DOHH2 (cell line): ENCODE measurements around the gene BUB3.
A peak's percentile ranks its signal among the peaks of the same experiment; 100 is the strongest.

Experiments used
- H3F3A ChIP-seq: fragments of 200-600 bp; sonication (generic), shearing (Covaris generic); 2 replicates; pipeline ENCODE4 v1.6.0; 2016; ENCODE audit warnings: antibody characterized with exemption, mild to moderate bottlenecking; ENCODE audit not compliant: control insufficient read depth, insufficient read depth
- H3K27ac ChIP-seq: fragments of 200-600 bp; sonication (generic); 2 replicates; pipeline ENCODE4 v1.5.1; 2014; ENCODE audit warnings: low read depth, mild to moderate bottlenecking, low read length, moderate library complexity
- H3K27me3 ChIP-seq: fragments of 200-600 bp; sonication (generic); 2 replicates; pipeline ENCODE4 v1.6.1; 2014; ENCODE audit warnings: mild to moderate bottlenecking, low read length, mixed read lengths; ENCODE audit not compliant: control insufficient read depth
- H3K36me3 ChIP-seq: fragments of 200-600 bp; sonication (generic); 2 replicates; pipeline ENCODE4 v1.6.1; 2014; ENCODE audit warnings: mild to moderate bottlenecking, low read length, moderate library complexity, mixed read lengths; ENCODE audit not compliant: control insufficient read depth
- H3K4me1 ChIP-seq: fragments of 200-600 bp; sonication (generic); 2 replicates; pipeline ENCODE4 v1.6.1; 2014; ENCODE audit warnings: mild to moderate bottlenecking, low read length, mixed read lengths; ENCODE audit not compliant: control insufficient read depth
- H3K4me2 ChIP-seq: fragments of 200-600 bp; sonication (generic); 2 replicates; pipeline ENCODE4 v1.6.0; 2014; ENCODE audit warnings: mild to moderate bottlenecking, low read length, moderate library complexity
- H3K4me3 ChIP-seq: fragments of 200-600 bp; sonication (generic); 2 replicates; pipeline ENCODE4 v1.5.1; 2014; ENCODE audit warnings: mild to moderate bottlenecking, low read length, mixed read lengths
- H3K79me2 ChIP-seq: fragments of 200-600 bp; sonication (generic); 2 replicates; pipeline ENCODE4 v1.6.1; 2014; ENCODE audit warnings: mild to moderate bottlenecking, low read length, mixed read lengths; ENCODE audit not compliant: control insufficient read depth
- H3K9me2 ChIP-seq: fragments of 200-600 bp; sonication (generic); replicated peaks from 2 replicates; pipeline ENCODE4 v1.6.1; 2014; ENCODE audit warnings: mild to moderate bottlenecking, low read length, mixed read lengths; ENCODE audit not compliant: control insufficient read depth
- H3K9me3 ChIP-seq: fragments of 200-600 bp; sonication (generic); 2 replicates; pipeline ENCODE4 v1.6.1; 2014; ENCODE audit warnings: antibody characterized with exemption, low read length, mixed read lengths; ENCODE audit not compliant: control insufficient read depth, insufficient read depth
- H4K20me1 ChIP-seq: fragments of 200-600 bp; sonication (generic); 2 replicates; pipeline ENCODE4 v1.6.0; 2014; ENCODE audit warnings: low read depth, mild to moderate bottlenecking, antibody characterized with exemption, low read length, moderate library complexity; ENCODE audit not compliant: control insufficient read depth, insufficient read depth
- EZH2phosphoT487 ChIP-seq: fragments of 200-600 bp; sonication (generic); IDR thresholded peaks from 2 replicates; pipeline ENCODE4 v1.6.1; 2017; ENCODE audit warnings: borderline replicate concordance, mild to moderate bottlenecking, antibody characterized with exemption, low read length, moderate library complexity, mixed read lengths
- TF ChIP-seq, protein P1 (sequence below): fragments of 200-600 bp; sonication (generic); IDR thresholded peaks from one replicate; pipeline ENCODE4 v1.5.1; 2014; ENCODE audit warnings: antibody characterized with exemption, mild to moderate bottlenecking, low read depth, low read length; ENCODE audit not compliant: poor library complexity, severe bottlenecking

Gene BUB3

GRCh38 chr10:123151737-123152135 is 2.5 kb upstream of the BUB3 start:
- peaks cover 20% of the 10 kb centered on the region for H4K20me1 ChIP-seq
- no peaks in the 10 kb centered on the region for H3K9me3 ChIP-seq
- no peaks in the 10 kb centered on the region for H3K9me2 ChIP-seq
- H3K36me3 ChIP-seq: peaks cover 30% of the 10 kb centered on the region
- H3K27ac ChIP-seq: no peak overlapping the region
- no peak for TF ChIP-seq EZH2phosphoT487
- TF ChIP-seq, protein P1, sequence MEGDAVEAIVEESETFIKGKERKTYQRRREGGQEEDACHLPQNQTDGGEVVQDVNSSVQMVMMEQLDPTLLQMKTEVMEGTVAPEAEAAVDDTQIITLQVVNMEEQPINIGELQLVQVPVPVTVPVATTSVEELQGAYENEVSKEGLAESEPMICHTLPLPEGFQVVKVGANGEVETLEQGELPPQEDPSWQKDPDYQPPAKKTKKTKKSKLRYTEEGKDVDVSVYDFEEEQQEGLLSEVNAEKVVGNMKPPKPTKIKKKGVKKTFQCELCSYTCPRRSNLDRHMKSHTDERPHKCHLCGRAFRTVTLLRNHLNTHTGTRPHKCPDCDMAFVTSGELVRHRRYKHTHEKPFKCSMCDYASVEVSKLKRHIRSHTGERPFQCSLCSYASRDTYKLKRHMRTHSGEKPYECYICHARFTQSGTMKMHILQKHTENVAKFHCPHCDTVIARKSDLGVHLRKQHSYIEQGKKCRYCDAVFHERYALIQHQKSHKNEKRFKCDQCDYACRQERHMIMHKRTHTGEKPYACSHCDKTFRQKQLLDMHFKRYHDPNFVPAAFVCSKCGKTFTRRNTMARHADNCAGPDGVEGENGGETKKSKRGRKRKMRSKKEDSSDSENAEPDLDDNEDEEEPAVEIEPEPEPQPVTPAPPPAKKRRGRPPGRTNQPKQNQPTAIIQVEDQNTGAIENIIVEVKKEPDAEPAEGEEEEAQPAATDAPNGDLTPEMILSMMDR: no peak
- peaks cover 36% of the 10 kb centered on the region for H3K4me1 ChIP-seq
- H3K27me3 ChIP-seq: peaks cover 36% of the 10 kb centered on the region
- H3K4me3 ChIP-seq: peak overlapping the region; percentile 34
- H3K79me2 ChIP-seq: peaks cover 25% of the 10 kb centered on the region
- H3K4me2 ChIP-seq: peak overlapping the region; percentile 43
- H3F3A ChIP-seq: peaks cover 4% of the 10 kb centered on the region; the same call in 1 of the 2 replicates

- Histone ChIP-seq H3K79me2 (peaks cover 44% of the 10 kb centered on the region), H3K27me3 (peaks cover 31% of the 10 kb centered on the region), H3K9me2 (no peaks in the 10 kb centered on the region), H3K27ac (no peak overlapping the region), H3K4me2 (peak overlapping the region; percentile 57), H3K4me1 (peaks cover 55% of the 10 kb centered on the region), H4K20me1 (peaks cover 39% of the 10 kb centered on the region), H3K4me3 (peak overlapping the region; percentile 53), H3F3A (peaks cover 4% of the 10 kb centered on the region; the same call in 1 of the 2 replicates), H3K36me3 (peaks cover 49% of the 10 kb centered on the region), H3K9me3 (no peaks in the 10 kb centered on the region)
- no peak for TF ChIP-seq EZH2phosphoT487
- TF ChIP-seq, protein P1: no peak
Measured at GRCh38 chr10:123153486-123154091, 613 bp upstream of the BUB3 start.

GRCh38 chr10:123154711-123155505 is 706 bp downstream of the BUB3 start:
- peaks cover 62% of the 10 kb centered on the region for H3K36me3 ChIP-seq
- H3K27ac ChIP-seq: peak overlapping the region; percentile 87
- H3K79me2 ChIP-seq: peaks cover 57% of the 10 kb centered on the region
- H3K4me2 ChIP-seq: peak overlapping the region; percentile 89
- H3K4me3 ChIP-seq: peak overlapping the region; percentile 98
- H3F3A ChIP-seq: peaks cover 4% of the 10 kb centered on the region; the same call in 1 of the 2 replicates
- H3K9me3 ChIP-seq: no peaks in the 10 kb centered on the region
- no peak for TF ChIP-seq EZH2phosphoT487
- TF ChIP-seq, protein P1: no peak
- peaks cover 47% of the 10 kb centered on the region for H4K20me1 ChIP-seq
- peaks cover 68% of the 10 kb centered on the region for H3K4me1 ChIP-seq
- H3K9me2 ChIP-seq: no peaks in the 10 kb centered on the region
- H3K27me3 ChIP-seq: peaks cover 19% of the 10 kb centered on the region
